NB4 (cell line): Measurements from ENCODE around the gene PLD2.

Experiments
- CTCF ChIP-seq: IDR thresholded peaks from one replicate; pipeline ENCODE4 v1.5.1; 2012; ENCODE audit warnings: low read depth, low read length
- POLR2A ChIP-seq: IDR thresholded peaks from 2 replicates; pipeline ENCODE4 v1.6.1; 2011; ENCODE audit warnings: mild to moderate bottlenecking; ENCODE audit not compliant: insufficient read length; ENCODE audit errors: extremely low read depth

DNA sequence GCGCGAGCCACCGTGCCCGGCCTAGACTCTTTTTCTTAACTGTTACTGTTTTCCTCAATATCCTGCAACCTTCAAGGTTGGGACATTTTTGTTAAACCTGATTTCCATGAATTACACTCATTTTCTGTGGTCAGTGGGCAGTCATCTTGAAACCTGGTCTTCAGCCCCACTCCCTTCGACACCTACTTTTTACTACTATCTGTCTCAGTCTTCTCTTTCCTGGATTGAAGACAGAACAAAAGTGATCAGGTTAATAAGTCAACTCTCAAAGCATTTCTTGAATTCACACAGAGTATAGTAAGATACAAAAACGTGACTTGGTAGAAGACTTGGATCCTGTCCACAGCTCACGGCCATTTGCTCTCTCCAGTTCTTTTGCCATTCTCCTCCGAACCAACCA lies 32.3 kb downstream of the PLD2 start:
- TF ChIP-seq CTCF (no peak), POLR2A (no peak)
